Hepatocyte (in vitro differentiated cells): ENCODE results near the gene CUX1.

Experiments
- CTCF ChIP-seq: fragments of 200-600 bp; sonication (generic); IDR thresholded peaks from 2 replicates; pipeline ENCODE4 v1.5.1; 2016; ENCODE audit warnings: antibody characterized with exemption, mild to moderate bottlenecking; ENCODE audit not compliant: poor library complexity
- EZH2 ChIP-seq: fragments of 200-600 bp; sonication (generic); IDR thresholded peaks from 2 replicates; pipeline ENCODE4 v1.6.1; 2016; ENCODE audit warnings: antibody characterized with exemption, mild to moderate bottlenecking, borderline replicate concordance

DNA sequence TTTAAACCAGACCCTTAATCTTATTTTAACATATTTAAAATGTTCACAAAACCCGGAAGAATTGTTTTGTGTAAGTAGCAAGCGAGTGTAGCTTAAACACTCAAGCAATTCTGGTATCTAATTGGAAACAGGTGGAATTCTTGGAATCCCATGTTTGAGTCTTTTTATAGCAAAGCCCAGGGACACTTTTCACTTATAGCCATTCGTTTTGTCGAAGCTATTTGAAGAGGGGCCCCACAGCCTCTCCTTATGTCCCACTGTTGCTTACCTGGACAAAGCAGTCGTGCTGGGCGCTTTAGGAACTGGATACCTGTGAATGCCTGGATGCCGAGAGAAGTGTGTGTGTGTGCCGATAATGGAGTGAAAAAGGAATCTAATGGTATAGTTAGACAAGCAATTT, 3.3 kb downstream of the CUX1 start:
- TF ChIP-seq CTCF (no peak), EZH2 (no peak)
